GM18858 (cell line): Measurements from ENCODE around the gene CALHM1.
"Not testable (repeated sequence)": the region's sequence is repeated elsewhere in the genome, so short reads cannot be mapped to it uniquely, and the experiment has no call there.

ENCODE experiments used
- ATAC-seq: cut with Tn5 transposase; IDR thresholded peaks from one replicate; pipeline ENCODE4 v1.9.1; 2021; ENCODE audit not compliant: unreplicated experiment

Gene CALHM1, protein sequence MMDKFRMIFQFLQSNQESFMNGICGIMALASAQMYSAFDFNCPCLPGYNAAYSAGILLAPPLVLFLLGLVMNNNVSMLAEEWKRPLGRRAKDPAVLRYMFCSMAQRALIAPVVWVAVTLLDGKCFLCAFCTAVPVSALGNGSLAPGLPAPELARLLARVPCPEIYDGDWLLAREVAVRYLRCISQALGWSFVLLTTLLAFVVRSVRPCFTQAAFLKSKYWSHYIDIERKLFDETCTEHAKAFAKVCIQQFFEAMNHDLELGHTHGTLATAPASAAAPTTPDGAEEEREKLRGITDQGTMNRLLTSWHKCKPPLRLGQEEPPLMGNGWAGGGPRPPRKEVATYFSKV

GRCh38 chr10:103458720-103459119, at the start of gene CALHM1:
CALHM1 (minus strand) TSS chr10:103458900; CDS start chr10:103458751, 149 bp downstream.
- ATAC-seq = no peak

DNA sequence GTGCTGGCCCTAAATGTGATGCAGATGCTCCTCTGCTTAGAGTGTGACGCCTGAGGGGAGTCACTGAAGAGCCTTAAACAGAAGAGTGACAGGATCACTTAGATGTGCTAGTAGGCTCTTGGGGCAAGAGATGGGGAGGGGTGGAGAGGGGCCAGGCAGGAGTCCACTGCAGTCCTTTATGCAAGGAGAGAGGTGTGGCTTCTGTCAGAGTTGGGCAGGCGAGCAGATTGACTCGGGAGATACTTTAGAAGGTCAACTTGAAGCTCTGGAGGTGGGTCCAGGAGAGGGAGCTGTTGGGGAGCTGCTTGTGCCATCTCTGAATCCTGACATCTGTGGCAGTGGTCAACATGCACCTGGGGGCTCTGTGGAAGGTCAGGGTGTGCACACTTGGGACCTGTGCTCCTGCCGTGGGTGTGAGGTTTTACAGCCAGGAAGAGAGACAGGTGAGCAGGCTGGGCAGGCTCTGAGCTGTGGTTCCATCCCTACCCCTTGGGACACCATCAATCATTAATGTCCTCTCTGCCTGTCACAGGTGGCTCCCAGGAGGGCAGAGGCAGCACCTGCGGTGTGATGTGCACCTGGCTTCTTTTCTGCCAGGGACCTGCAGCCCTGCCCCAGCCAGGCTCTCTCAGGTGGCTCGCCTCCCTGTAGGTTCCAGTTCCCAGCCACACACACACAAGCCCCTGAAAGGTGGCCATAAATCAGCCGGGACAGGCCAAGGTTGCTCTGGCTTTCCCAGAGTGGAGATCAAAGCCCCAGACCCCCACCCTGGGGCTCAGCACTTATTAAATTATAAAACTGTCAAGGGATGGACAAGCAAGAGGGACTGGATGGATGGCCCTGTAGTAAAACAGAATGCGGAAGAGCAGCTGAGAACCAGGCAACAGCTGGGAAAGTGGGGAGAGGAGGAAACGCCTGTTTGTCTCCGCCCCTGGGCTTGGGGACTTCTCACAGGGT, 48.8 kb upstream of the CALHM1 start:
- ATAC-seq = no peak

DNA sequence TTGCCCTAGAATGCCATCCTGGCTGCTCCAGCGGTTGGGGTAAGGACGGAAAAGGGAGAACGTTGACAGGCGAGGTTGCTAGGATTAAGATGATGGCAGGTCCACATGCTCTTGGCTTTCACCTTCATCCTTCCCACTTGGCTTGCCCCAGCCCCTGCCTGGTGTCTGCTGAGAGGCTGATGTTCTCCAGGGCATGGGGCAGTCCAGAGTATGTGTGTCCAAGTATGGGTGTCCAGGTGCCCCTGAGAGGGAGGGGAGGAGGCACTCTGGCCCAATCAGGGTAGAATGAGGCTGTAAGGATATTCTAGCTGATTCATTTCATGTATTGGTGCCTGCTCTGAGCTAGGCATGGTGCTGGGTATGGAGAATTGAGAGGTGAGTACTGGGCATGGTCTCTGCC, 47.4 kb upstream of the CALHM1 start:
- no peak for ATAC-seq

DNA sequence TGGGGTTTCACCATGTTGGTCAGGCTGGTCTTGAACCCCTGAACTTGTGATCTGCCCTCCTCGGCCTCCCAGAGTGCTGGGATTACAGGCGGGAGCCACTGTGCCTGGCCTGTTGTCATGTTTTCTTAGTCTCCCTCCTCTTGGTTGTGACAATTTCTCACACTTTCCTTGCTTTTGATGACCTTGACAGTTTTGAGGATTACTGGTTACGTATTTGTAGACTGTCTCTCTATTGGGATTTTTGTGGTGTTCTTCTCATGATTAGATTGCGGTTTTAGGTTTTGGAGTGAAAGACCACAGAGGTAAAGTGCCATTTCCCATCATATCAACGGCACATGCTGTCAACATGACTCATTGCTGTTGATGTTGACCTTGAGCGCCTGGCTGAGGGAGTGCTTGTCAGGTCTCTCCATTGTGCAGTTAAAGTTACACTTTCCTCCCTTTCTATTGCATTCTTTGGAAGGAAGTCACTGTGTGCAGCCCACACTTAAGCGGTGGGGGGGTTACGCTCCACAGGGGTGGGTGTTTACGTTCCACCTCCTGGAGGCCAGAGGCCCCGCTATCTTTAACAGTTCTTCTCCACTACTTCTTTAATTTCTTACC, 45.6 kb upstream of the CALHM1 start:
- ATAC-seq = no peak

DNA sequence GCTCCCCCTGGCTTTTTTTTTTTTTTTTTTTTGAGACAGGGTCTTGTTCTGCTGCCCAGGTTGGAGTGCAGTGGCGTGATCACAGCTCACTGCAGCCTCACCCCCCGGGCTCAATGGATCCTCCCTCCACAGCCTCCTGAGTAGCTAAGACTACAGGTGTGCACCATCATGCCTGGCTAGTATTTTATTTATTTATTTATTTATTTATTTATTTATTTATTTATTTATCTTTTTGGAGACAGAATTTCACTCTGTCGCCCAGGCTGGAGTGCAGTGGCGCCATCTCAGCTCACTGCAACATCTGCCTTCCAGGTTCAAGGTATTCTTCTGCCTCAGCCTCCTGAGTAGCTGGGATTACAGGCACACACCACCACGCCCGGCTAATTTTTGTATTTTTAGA, 45.1 kb upstream of the CALHM1 start:
- ATAC-seq = not testable (repeated sequence)

DNA sequence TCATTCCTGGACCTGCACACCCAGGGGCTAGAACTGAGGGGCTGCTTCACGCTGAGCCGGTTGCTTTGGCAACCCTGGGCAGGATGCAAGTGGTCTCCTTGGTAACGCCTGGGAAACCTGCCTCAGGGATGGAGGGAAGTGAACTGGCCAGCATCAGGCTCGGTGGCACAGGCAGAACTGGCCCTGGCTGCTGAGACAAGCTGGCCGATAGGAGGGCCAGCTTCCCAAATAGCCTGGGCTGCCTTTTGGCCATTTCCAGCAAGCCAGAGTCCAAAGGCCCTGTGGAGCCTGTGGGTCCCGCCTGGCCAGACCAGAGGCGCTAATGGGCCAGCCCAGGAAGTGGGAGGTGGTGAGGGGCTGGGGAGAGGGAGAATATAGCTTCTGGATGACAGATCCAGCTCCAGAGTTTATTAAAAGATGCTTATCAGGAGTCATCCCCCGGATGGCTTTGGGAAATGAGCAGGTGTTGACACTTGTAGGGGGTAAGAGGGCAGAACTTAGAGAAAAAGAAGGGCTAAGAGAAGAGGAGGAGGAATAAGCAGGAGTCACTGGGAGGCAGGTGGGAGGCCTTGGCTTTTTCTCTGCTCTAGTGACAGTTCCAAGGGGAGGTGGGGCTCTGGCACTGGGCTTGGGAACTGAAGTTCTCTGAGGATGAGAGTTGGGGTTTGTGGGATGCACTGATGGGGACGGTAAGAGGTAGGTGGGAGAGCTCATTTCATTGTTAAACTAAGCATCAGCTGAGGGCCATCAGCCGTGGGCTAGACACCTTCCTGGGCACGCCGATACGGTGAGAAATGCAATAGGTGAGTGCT, 44.4 kb upstream of the CALHM1 start:
- no peak for ATAC-seq

DNA sequence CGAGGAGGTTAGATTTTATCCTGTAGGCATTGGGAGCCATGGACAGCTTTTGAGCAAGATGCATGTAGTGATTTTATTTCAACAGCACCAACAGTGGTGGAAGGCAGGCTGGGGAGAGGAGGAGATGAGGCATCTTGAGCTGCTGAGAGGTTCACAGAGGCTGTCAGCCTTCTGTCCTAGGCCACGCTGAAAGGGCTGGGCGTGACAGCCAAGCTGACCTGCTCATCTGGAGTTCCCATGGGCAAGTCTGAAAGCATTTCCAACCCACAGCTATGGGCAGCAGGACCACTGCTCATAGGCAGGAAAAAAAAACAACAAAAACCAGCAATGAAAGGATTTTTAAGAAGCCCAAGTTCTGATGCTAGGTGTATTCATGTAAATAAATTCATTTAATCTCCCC, 42.5 kb upstream of the CALHM1 start:
- no peak for ATAC-seq

- no peak for ATAC-seq
Measured at GRCh38 chr10:103500481-103500880, 41.8 kb upstream of the CALHM1 start.

DNA sequence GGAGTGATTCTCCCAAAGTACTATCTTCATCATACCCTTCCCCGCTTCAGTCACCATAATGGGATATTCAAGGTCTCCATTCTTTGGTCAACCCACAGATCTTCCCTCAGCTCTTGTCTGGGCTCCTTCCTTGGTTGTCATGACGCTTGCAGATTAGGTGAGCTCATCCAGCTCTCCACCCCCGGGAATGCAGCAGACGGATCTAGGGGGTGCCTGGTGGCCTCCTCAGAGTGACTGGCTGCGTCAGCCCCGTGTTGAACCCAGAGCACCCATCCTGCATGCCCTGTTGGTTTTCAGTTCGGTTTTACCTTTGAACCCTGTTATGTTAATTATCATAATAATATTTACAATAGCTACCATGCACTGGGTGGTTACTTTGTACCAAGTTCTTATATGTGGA, 41.2 kb upstream of the CALHM1 start:
- ATAC-seq = no peak

- no peak for ATAC-seq
Measured at GRCh38 chr10:103498936-103499638, 40.4 kb upstream of the CALHM1 start.

DNA sequence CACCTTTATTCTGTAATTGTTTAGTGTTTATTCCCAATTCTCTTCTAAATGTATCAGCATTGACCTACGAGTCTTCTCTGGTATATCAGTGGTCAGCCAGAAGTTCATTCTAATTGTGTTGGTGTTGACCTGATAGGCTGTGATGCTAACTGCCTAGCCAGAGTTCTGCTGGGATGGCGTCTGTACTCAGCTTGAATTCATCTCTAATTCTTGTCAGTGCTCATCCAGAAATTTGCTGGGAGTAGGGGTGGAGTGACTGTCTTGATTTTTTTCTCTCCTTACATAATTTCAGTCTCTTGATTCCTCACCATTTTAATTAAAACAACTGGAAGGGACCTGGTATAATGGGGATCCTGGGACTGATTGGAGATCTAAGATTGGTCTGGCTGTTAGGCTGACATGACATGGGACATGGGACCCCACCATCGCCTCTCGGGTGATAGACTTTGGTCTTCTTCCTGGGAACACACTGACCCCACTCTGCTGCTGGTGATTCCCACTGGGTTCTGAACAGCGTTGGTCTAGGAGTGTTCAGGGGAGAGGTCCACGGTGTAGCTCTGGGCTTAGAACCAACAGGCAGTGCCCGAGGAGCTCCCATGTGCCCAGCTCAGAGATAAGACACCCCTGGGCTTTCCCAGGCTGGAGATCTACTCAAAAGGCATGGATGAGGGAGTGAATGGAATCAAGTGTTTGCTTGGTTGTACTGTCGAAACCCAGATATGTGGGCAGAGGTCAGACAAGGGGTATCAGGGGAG, 38.6 kb upstream of the CALHM1 start:
- no peak for ATAC-seq

DNA sequence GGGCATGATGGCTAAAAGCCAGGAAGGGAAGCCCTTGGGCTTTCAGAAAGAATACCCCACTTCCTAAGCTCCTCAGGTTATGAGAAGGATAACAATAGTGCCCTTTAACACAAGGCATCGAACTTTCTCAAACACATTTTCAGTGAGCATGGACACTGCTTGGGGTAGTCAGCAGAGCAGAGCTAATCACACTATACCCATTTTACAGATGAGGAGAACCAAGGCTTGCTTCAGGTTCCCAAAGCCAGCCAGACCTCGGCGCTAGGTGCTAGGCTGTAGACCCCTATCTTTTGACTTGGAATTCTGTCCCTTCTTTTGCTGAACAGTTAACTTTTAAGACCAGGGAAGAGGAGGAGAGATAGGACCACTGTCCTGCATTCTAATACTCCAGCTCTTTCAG, 36.6 kb upstream of the CALHM1 start:
- no peak for ATAC-seq

DNA sequence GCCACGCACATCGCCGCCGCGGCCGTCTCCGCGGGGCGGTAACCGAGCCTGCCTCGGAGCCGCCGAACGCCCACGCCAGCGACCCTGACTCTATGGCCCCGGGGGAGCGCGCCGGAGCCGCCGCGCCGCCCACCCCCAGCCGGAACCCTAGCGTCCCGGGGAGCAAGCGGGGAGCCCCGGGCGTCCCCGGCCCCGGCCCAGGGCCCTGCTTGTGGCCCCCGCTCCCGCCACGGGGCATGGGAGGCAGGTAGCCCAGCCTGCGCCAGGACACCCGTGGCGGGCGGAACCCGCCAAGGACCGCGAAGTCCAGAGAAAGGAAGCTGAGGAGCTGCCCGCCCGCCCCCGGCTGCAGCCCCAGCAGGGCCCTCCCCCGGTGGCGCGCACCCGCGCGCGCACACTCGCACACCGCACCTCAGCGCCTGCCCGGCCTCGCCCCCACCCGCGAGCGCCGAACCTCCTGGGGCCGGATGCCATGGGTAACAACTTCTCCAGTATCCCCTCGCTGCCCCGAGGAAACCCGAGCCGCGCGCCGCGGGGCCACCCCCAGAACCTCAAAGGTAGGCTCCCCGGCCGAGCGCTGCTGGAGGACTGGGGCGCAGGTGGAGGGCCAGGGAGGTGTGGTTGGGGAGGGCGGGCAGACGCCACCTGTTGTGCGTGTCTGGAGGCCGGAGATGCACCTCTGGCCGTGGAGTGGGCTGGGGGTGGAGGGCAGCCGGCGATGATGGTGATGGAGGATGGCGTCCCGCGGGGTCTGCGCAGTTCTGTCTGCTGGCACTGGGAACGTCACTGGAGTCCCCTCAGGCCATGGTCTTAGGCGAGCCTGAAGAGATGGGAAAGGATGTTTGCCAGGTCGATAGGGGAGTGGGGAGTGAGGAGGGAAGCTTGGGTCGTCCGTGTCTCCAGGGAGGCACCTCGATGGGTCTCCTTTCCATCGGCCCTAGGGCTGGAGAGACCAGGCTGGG, 35.5 kb upstream of the CALHM1 start:
- no peak for ATAC-seq

- ATAC-seq = no peak
Measured at GRCh38 chr10:103493362-103493915, 34.7 kb upstream of the CALHM1 start, which contains the start of gene NEURL1. NEURL1 (plus strand) TSS chr10:103493705; CDS start chr10:103494388, 683 bp downstream.

- ATAC-seq = no peak
Measured at GRCh38 chr10:103492655-103493261, 34.1 kb upstream of the CALHM1 start.

GRCh38 chr10:103491729-103492364, 33.1 kb upstream of the CALHM1 start:
- no peak for ATAC-seq

DNA sequence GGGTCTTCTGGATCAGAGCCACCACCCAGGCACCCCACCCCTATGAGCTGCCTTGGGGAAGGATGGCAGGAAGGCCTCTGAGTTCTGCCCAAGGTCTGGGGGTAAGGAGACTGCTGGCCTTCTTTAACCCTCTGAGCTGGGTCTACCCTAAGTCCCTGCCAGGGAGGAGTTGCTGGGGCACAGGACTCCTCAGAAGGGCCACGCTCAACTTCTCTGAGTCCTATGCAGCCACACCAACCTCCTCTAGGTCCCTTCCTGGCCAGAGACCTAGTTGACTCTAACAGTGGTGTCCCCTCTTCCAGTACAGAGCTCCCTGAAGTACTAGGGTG, 32.2 kb upstream of the CALHM1 start:
- no peak for ATAC-seq
